Spleen (tissue), 11 donors: Measurements from ENCODE around the gene CPNE8. TPM values are rescaled to one million over a fixed set of nuclear protein-coding genes. Genes with fewer than 3 reads are reported as not detected.

Experiments used
- DNase-seq: peaks from one replicate; pipeline ENCODE4 v3.0.0-alpha.2; 2020
- H3K27ac ChIP-seq, 8 donors: fragments of 200-600 bp; sonication (generic) in 7 of 8; 1 replicate in 4 of 8; 2 replicates in 4 of 8; pipeline versions ENCODE4 v1.5.0 to v1.8.0; 2016 to 2021; ENCODE audit warnings: inconsistent platforms in 4 of 8, mild to moderate bottlenecking in 4 of 8, moderate library complexity in 1 of 8
- H3K27me3 ChIP-seq, 7 donors: fragments of 200-600 bp; sonication (generic) in 6 of 7; replicated peaks in 1 of 7; 1 replicate in 4 of 7; 2 replicates in 3 of 7; pipeline versions ENCODE4 v1.5.0 to v1.8.0; 2016 to 2021; ENCODE audit warnings: inconsistent platforms in 3 of 7, mild to moderate bottlenecking in 1 of 7
- H3K36me3 ChIP-seq, 6 donors: fragments of 200-600 bp; sonication (generic) in 5 of 6; 1 replicate in 4 of 6; 2 replicates in 2 of 6; pipeline versions ENCODE4 v1.5.0 to v1.8.0; 2016 to 2021; ENCODE audit warnings: inconsistent platforms in 2 of 6
- H3K4me1 ChIP-seq, 6 donors: fragments of 200-600 bp; sonication (generic) in 5 of 6; 1 replicate in 3 of 6; 2 replicates in 3 of 6; pipeline versions ENCODE4 v1.5.0 to v1.8.0; 2016 to 2021; ENCODE audit warnings: inconsistent platforms in 3 of 6
- H3K4me3 ChIP-seq, 8 donors: fragments of 200-600 bp; sonication (generic) in 7 of 8; 1 replicate in 4 of 8; 2 replicates in 4 of 8; pipeline versions ENCODE4 v1.5.0 to v1.8.0; 2016 to 2021; ENCODE audit warnings: inconsistent platforms in 4 of 8, mild to moderate bottlenecking in 4 of 8, moderate library complexity in 2 of 8
- H3K9me3 ChIP-seq, 8 donors: fragments of 200-600 bp; sonication (generic) in 7 of 8; 1 replicate in 4 of 8; 2 replicates in 4 of 8; pipeline versions ENCODE4 v1.5.0 to v1.8.0; 2016 to 2021; ENCODE audit warnings: inconsistent platforms in 4 of 8
- CTCF ChIP-seq, 11 experiments: fragments of 200-600 bp in 7 of 11; fragments of 450-650 bp in 4 of 11; sonication (generic) in 4 of 11; IDR thresholded peaks in 8 of 11; conservative IDR thresholded peaks in 3 of 11; 1 replicate in 7 of 11; 2 replicates in 4 of 11; pipeline versions ENCODE4 v1.4.0 to v1.8.0; 2016 to 2021; ENCODE audit warnings: antibody characterized with exemption in 11 of 11, inconsistent platforms in 4 of 11, mild to moderate bottlenecking in 1 of 11
- POLR2A ChIP-seq, 3 donors: fragments of 450-650 bp; IDR thresholded peaks; one replicate each; pipeline ENCODE4 v1.5.1; 2017; ENCODE audit warnings: antibody characterized with exemption in 3 of 3, mild to moderate bottlenecking in 1 of 3
- POLR2AphosphoS5 ChIP-seq, 3 donors: sonication (generic); formaldehyde crosslinking; IDR thresholded peaks; one replicate each; pipeline ENCODE4 v1.5.1; 2017; ENCODE audit warnings: antibody characterized with exemption in 3 of 3
- WGBS, 5 donors: extraction: QIAGEN DNeasy Blood & Tissue Kit in 3 of 5; methylation state at CpG; one replicate each; pipeline versions ENCODE4 v1.1.5 to v1.1.7; 2013 to 2018; 5-methylcytosine and 5-hydroxymethylcytosine counted together
- intact Hi-C: fragments of 100-400 bp; cut with DNase I; formaldehyde crosslinking; loops from one replicate; pipeline ENCODE4 v1.15.0; 2023; ENCODE audit warnings: low total_unique reads
- polyA plus RNA-seq, 3 donors: library from polyadenylated mRNA; stranded (reverse); fragments of 200-250 nt; gene quantifications; one replicate each; pipeline ENCODE4 v1.2.1, GENCODE V29; 2013
- total RNA-seq, 7 donors: library from RNA; depleted of rRNA in 3 of 7; stranded (reverse); fragments of >200 nt in 3 of 7; fragmentation: NEBNext Ultra II Directional in 4 of 7; extraction: Animal tissue kit (Norgen Biotek cat#: 25700) in 4 of 7; gene quantifications; one replicate each; pipeline versions ENCODE4 v1.1.0 to v1.2.1, GENCODE V29; 2016 to 2021
- donor health status: healthy with polysubstance abuse.
- donor health status: DM: no; HTN: no; CAD: no; lungs with moderate emphysema.
- donor health status: DM: no; HTN: no; CAD: no.
- donor health status: Bipolar disorder and iron deficiency.
- donor health status: healthy.
- donor health status: DM: no; HTN: no; CAD: no.
- donor health status: DM: yes; HTN: yes; CAD: no.

The CPNE8 gene
- total and polyA plus RNA-seq, 10 donors = 5.4 to 42.4 (median 30.2) TPM

GRCh38 chr12:38886064-38886463, 19.3 kb downstream of the CPNE8 start:
- H3K27ac ChIP-seq = no peak overlapping the region
- H3K9me3 ChIP-seq = peaks cover 0 to 9% (median 0%) of the 10 kb centered on the region in 8 donors
- no peaks in the 10 kb centered on the region for H3K27me3 ChIP-seq
- intact Hi-C loops = no loop called here
- no peak overlapping the region for H3K4me3 ChIP-seq
- TF ChIP-seq POLR2AphosphoS5 (IDR thresholded peaks at IDR 0.05) (no peak), CTCF (IDR thresholded peaks at IDR 0.05 in 8 of 11, conservative IDR thresholded peaks at IDR 0.05 in 3 of 11) (no peak), POLR2A (IDR thresholded peaks at IDR 0.05) (no peak)
- DNase-seq = no peak
- H3K36me3 ChIP-seq = no peaks in the 10 kb centered on the region
- no peaks in the 10 kb centered on the region for H3K4me1 ChIP-seq

- Histone ChIP-seq H3K36me3 (no peaks in the 10 kb centered on the region), H3K9me3 (peaks cover 0 to 9% (median 0%) of the 10 kb centered on the region in 8 donors), H3K27me3 (no peaks in the 10 kb centered on the region), H3K27ac (no peak overlapping the region), H3K4me3 (no peak overlapping the region), H3K4me1 (no peaks in the 10 kb centered on the region)
- WGBS, 5 donors = 83 to 94% (median 92%) methylated on average over 3 of the region's 3 CpGs
- intact Hi-C loops = no loop called here
- no peak for DNase-seq
- no peak for TF ChIP-seq POLR2A (IDR thresholded peaks at IDR 0.05)
- no peak for TF ChIP-seq POLR2AphosphoS5 (IDR thresholded peaks at IDR 0.05)
- no peak for TF ChIP-seq CTCF (IDR thresholded peaks at IDR 0.05 in 8 of 11, conservative IDR thresholded peaks at IDR 0.05 in 3 of 11)
Observed at GRCh38 chr12:38884666-38885065, 20.7 kb downstream of the CPNE8 start.

GRCh38 chr12:38883629-38884134, 21.7 kb downstream of the CPNE8 start:
- DNase-seq = no peak
- H3K27me3 ChIP-seq = no peaks in the 10 kb centered on the region
- H3K36me3 ChIP-seq = no peaks in the 10 kb centered on the region
- 85 to 100% (median 92%) methylated on average over 3 of the region's 3 CpGs for WGBS, 5 donors
- no peak overlapping the region for H3K4me3 ChIP-seq
- peaks cover 0 to 9% (median 2%) of the 10 kb centered on the region in 8 donors for H3K9me3 ChIP-seq
- H3K27ac ChIP-seq = no peak overlapping the region
- TF ChIP-seq POLR2A (IDR thresholded peaks at IDR 0.05) (no peak), POLR2AphosphoS5 (IDR thresholded peaks at IDR 0.05) (no peak), CTCF (IDR thresholded peaks at IDR 0.05 in 8 of 11, conservative IDR thresholded peaks at IDR 0.05 in 3 of 11) (no peak)
- H3K4me1 ChIP-seq = no peaks in the 10 kb centered on the region
- intact Hi-C loops = no loop called here

GRCh38 chr12:38880288-38880687, 25.1 kb downstream of the CPNE8 start:
- TF ChIP-seq POLR2A (IDR thresholded peaks at IDR 0.05) = no peak
- TF ChIP-seq POLR2AphosphoS5 (IDR thresholded peaks at IDR 0.05) = no peak
- no peak for TF ChIP-seq CTCF (IDR thresholded peaks at IDR 0.05 in 8 of 11, conservative IDR thresholded peaks at IDR 0.05 in 3 of 11)
- Histone ChIP-seq H3K9me3 (peaks cover 0 to 9% (median 2%) of the 10 kb centered on the region in 8 donors), H3K4me3 (no peak overlapping the region), H3K4me1 (no peaks in the 10 kb centered on the region), H3K27ac (no peak overlapping the region), H3K36me3 (no peaks in the 10 kb centered on the region), H3K27me3 (no peaks in the 10 kb centered on the region)
- DNase-seq = no peak
- intact Hi-C loops = no loop called here
- WGBS, 5 donors = 69 to 99% (median 96%) methylated on average over 3 of the region's 3 CpGs
